SU-DHL-6 (cell line): Measurements from ENCODE around the gene ACAN.

ENCODE experiments used
- H2AFZ ChIP-seq: fragments of 200-600 bp; sonication (generic); 2 replicates; pipeline ENCODE4 v1.6.1; 2014; ENCODE audit warnings: low read depth, mild to moderate bottlenecking, moderate library complexity, mixed read lengths, antibody characterized with exemption, low read length; ENCODE audit not compliant: severe bottlenecking
- H3F3A ChIP-seq: fragments of 200-600 bp; shearing (Covaris generic); 2 replicates; pipeline ENCODE4 v1.6.0; 2016; ENCODE audit warnings: antibody characterized with exemption, mild to moderate bottlenecking; ENCODE audit not compliant: insufficient read depth
- H3K27ac ChIP-seq: fragments of 200-600 bp; sonication (generic); 2 replicates; pipeline ENCODE4 v1.5.1; 2016; ENCODE audit warnings: low read depth, mild to moderate bottlenecking, low read length, moderate library complexity, mixed read lengths
- H3K27me3 ChIP-seq: fragments of 200-600 bp; sonication (generic), shearing (Covaris generic); 2 replicates; pipeline ENCODE4 v1.6.0; 2014; ENCODE audit warnings: mild to moderate bottlenecking, low read length
- H3K36me3 ChIP-seq: fragments of 200-600 bp; sonication (generic); 2 replicates; pipeline ENCODE4 v1.6.1; 2014; ENCODE audit warnings: mild to moderate bottlenecking, low read length, mixed read lengths
- H3K4me2 ChIP-seq: fragments of 300-600, 200-600 bp; shearing (Covaris generic), sonication (generic); 2 replicates; pipeline ENCODE4 v1.6.0; 2014; ENCODE audit warnings: low read length, low read depth, mild to moderate bottlenecking; ENCODE audit not compliant: poor library complexity, severe bottlenecking
- H3K4me3 ChIP-seq: fragments of 200-600 bp; sonication (generic); 2 replicates; pipeline ENCODE4 v1.5.1; 2014; ENCODE audit warnings: antibody characterized with exemption, low read length, mild to moderate bottlenecking, mixed read lengths; ENCODE audit not compliant: insufficient read depth, poor library complexity, severe bottlenecking
- H3K79me2 ChIP-seq: fragments of 200-600 bp; sonication (generic); 2 replicates; pipeline ENCODE4 v1.6.1; 2014; ENCODE audit warnings: mild to moderate bottlenecking, low read length, moderate library complexity; ENCODE audit not compliant: insufficient read depth
- H3K9ac ChIP-seq: fragments of 200-600 bp; sonication (generic); 2 replicates; pipeline ENCODE4 v1.7.0; 2014; ENCODE audit warnings: mild to moderate bottlenecking, low read length
- H3K9me2 ChIP-seq: fragments of 200-600 bp; sonication (generic); replicated peaks from 2 replicates; pipeline ENCODE4 v1.6.1; 2014; ENCODE audit warnings: low read length; ENCODE audit not compliant: insufficient read depth
- H3K9me3 ChIP-seq: fragments of 200-600 bp; sonication (generic); 2 replicates; pipeline ENCODE4 v1.6.1; 2014; ENCODE audit warnings: low read length, mixed read lengths; ENCODE audit not compliant: insufficient read depth
- H4K20me1 ChIP-seq: fragments of 200-600 bp; sonication (generic); 2 replicates; pipeline ENCODE4 v1.6.1; 2014; ENCODE audit warnings: low read depth, mild to moderate bottlenecking, antibody characterized with exemption, low read length, moderate library complexity, mixed read lengths
- CTCF ChIP-seq: fragments of 200-600 bp; sonication (generic); IDR thresholded peaks from one replicate; pipeline ENCODE4 v1.5.1; 2017; ENCODE audit warnings: antibody characterized with exemption, mild to moderate bottlenecking, low read length, moderate library complexity; ENCODE audit not compliant: insufficient read depth, poor library complexity, severe bottlenecking
- EZH2phosphoT487 ChIP-seq: fragments of 200-600 bp; sonication (generic), shearing (Covaris generic); conservative IDR thresholded peaks from 2 replicates; pipeline ENCODE4 v1.6.1; 2018; ENCODE audit warnings: mild to moderate bottlenecking, antibody characterized with exemption, low read length, moderate library complexity, mixed read lengths

The ACAN gene

DNA sequence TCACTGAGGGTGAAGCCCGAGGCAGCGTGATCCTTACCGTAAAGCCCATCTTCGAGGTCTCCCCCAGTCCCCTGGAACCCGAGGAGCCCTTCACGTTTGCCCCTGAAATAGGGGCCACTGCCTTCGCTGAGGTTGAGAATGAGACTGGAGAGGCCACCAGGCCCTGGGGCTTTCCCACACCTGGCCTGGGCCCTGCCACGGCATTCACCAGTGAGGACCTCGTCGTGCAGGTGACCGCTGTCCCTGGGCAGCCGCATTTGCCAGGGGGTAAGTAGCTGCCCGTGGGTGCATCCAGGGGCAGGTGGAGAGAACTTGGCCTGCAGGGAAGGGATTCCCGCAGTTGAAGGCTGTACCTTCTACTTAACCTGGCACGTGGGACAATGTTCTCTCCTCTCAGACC is 42.4 kb downstream of the ACAN start:
- Histone ChIP-seq H3F3A (no peaks in the 10 kb centered on the region), H3K9me3 (no peaks in the 10 kb centered on the region), H3K27ac (no peak overlapping the region), H3K9me2 (no peaks in the 10 kb centered on the region), H2AFZ (no peak overlapping the region), H4K20me1 (no peaks in the 10 kb centered on the region), H3K27me3 (no peaks in the 10 kb centered on the region), H3K79me2 (no peaks in the 10 kb centered on the region), H3K36me3 (no peaks in the 10 kb centered on the region), H3K9ac (no peak overlapping the region), H3K4me2 (no peak overlapping the region), H3K4me3 (no peak overlapping the region)
- TF ChIP-seq EZH2phosphoT487 (no peak), CTCF (no peak)

DNA sequence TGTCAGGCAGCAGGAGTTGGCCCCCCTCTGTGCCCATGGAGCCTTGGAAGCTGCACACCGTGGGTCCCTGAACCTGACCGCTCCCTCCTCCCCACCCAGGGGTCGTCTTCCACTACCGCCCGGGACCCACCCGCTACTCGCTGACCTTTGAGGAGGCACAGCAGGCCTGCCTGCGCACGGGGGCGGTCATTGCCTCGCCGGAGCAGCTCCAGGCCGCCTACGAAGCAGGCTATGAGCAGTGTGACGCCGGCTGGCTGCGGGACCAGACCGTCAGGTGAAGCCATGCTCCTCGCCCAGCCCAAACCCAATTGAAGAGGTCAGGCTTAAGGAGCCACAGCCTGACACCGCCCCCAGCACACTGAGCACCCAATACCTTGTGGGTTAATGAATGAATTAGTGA is 43.9 kb downstream of the ACAN start:
- no peaks in the 10 kb centered on the region for H3K27me3 ChIP-seq
- no peaks in the 10 kb centered on the region for H3K9me3 ChIP-seq
- H3K79me2 ChIP-seq: no peaks in the 10 kb centered on the region
- no peaks in the 10 kb centered on the region for H4K20me1 ChIP-seq
- H3F3A ChIP-seq: no peaks in the 10 kb centered on the region
- H3K9me2 ChIP-seq: no peaks in the 10 kb centered on the region
- no peak overlapping the region for H3K4me3 ChIP-seq
- no peak overlapping the region for H3K9ac ChIP-seq
- no peak overlapping the region for H3K27ac ChIP-seq
- TF ChIP-seq CTCF (no peak), EZH2phosphoT487 (no peak)
- no peak overlapping the region for H3K4me2 ChIP-seq
- no peaks in the 10 kb centered on the region for H3K36me3 ChIP-seq
- H2AFZ ChIP-seq: no peak overlapping the region

DNA sequence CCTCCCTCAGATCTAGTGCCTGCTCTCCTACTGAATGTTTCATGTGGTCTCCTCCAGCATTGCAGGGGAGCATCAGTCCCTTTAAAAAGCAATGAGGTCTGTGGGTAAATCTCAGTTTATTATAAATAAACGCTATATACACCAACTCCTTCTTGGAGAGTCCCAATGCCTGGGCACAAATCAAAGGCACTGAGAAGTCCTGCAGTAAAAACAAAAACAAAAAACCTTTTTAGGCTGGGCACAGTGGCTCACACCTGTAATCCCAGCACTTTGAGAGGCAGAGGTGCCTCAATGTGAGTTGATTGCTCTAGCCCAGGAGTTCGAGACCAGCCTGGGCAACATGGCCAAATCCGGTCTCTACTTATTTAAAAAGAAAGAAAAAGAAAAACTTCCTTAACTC is 45.0 kb downstream of the ACAN start:
- no peak overlapping the region for H3K27ac ChIP-seq
- TF ChIP-seq CTCF (no peak), EZH2phosphoT487 (no peak)
- H3K4me3 ChIP-seq: no peak overlapping the region
- no peak overlapping the region for H3K9ac ChIP-seq
- H3K27me3 ChIP-seq: no peaks in the 10 kb centered on the region
- no peak overlapping the region for H3K4me2 ChIP-seq
- H4K20me1 ChIP-seq: no peaks in the 10 kb centered on the region
- H3F3A ChIP-seq: no peaks in the 10 kb centered on the region
- no peaks in the 10 kb centered on the region for H3K79me2 ChIP-seq
- no peaks in the 10 kb centered on the region for H3K9me2 ChIP-seq
- H2AFZ ChIP-seq: no peak overlapping the region
- no peaks in the 10 kb centered on the region for H3K36me3 ChIP-seq
- no peaks in the 10 kb centered on the region for H3K9me3 ChIP-seq
